PC-9 (cell line): Measurements from ENCODE around the gene ARHGAP30.
"Not testable (repeated sequence)": the region's sequence is repeated elsewhere in the genome, so short reads cannot be mapped to it uniquely, and the experiment has no call there.

Source experiments
- CTCF ChIP-seq: fragments of 200-600 bp; sonication (generic); conservative IDR thresholded peaks from 2 replicates; pipeline ENCODE4 v1.6.1; 2017; ENCODE audit warnings: mixed run types, antibody characterized with exemption, mild to moderate bottlenecking, moderate library complexity
- EZH2 ChIP-seq: fragments of 200-600 bp; sonication (generic); IDR thresholded peaks from 2 replicates; pipeline ENCODE4 v1.8.0; 2017; ENCODE audit warnings: antibody characterized with exemption, low read depth

DNA sequence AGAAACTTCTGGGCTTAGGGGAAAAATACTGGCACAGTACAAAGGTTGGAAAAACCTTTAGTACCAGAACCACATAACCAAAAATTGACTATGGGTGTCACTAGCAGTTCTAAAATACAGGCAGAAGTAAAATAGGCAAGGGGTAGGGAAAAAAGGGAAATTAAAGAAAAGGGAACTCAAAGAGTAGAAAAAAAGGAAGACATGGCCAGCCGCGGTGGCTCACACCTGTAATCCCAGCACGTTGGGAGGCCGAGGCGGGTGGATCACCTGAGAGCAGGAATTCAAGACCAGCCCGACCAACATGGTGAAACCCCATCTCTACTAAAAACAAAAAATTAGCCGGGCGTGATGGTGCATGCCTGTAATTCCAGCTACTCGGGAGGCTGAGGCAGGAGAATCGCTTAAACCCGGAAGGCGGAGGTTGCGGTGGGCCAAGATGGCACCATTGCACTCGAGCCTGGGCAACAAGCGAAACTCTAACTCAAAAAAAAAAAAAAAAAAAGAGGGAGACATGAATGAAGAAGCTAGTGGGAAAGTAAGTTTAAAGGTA lies 50.5 kb downstream of the ARHGAP30 start:
- TF ChIP-seq CTCF, EZH2: not testable (repeated sequence)
